K562 (cell line): ENCODE data around the gene HSPA1L. TPM values are rescaled to one million over a fixed set of nuclear protein-coding genes. Genes with fewer than 3 reads are reported as not detected.

Source experiments
- ATAC-seq: fragments of 200-7000 bp; cut with Tn5 transposase; 3 replicates; pipeline ENCODE4 v1.9.1; 2020; ENCODE audit warnings: moderate library complexity
- BruUV-seq: library from RNA; stranded (reverse); fragments of 400-500 nt; replicated peaks from 2 replicates; lab custom pipeline; 2021; lab: Mats Ljungman, UMichigan
- CTCF ChIA-PET: fragments of 300-600 bp; formaldehyde crosslinking; extraction: SDS; loops from one replicate; lab custom pipeline; 2021; ENCODE audit warnings: low intra/inter-chr PET ratio; lab: Yijun Ruan, JAX
- POLR2A ChIA-PET: fragments of 300-600, 350-650 bp; sonication (Branson Sonifier 250); formaldehyde crosslinking; extraction: SDS; loops from one replicate; lab custom pipeline; 2021; ENCODE audit warnings: antibody characterized with exemption, inconsistent platforms; lab: Yijun Ruan, JAX
- DNase-seq, 4 experiments: peaks; one replicate each; pipeline versions ENCODE4 v3.0.0 to v3.0.0-alpha.2; 2011 to 2018; ENCODE audit warnings: low spot score in 3 of 4, mixed read lengths in 3 of 4; ENCODE audit errors: extremely low read depth in 1 of 4
- FAIRE-seq: peaks from 2 replicates; lab custom pipeline; 2011; peaks lifted over from hg19 to GRCh38; lab: Jason Lieb, UNC
- H2AFZ ChIP-seq: 2 replicates; pipeline ENCODE4 v1.6.0; 2011; ENCODE audit warnings: low read depth, low read length, control low read depth, inconsistent platforms
- H3K27ac ChIP-seq: fragments of 200-600 bp; 3 replicates; pipeline ENCODE4 v1.8.0; 2011; ENCODE audit warnings: low read depth, mild to moderate bottlenecking, control low read depth, inconsistent platforms, low read length, moderate library complexity, mixed read lengths; ENCODE audit errors: extremely low read depth
- H3K27me3 ChIP-seq, 2 experiments: fragments of 300-600 bp in 1 of 2; 2 replicates in 1 of 2; 3 replicates in 1 of 2; pipeline versions ENCODE4 v1.6.0 to v1.8.0; 2011; ENCODE audit warnings: inconsistent platforms in 2 of 2, low read length in 2 of 2, mild to moderate bottlenecking in 1 of 2, mixed read lengths in 1 of 2, moderate library complexity in 1 of 2; ENCODE audit not compliant: control insufficient read depth in 2 of 2, insufficient read depth in 2 of 2
- H3K36me3 ChIP-seq: fragments of 300-600 bp; 3 replicates; pipeline ENCODE4 v1.8.0; 2011; ENCODE audit warnings: mild to moderate bottlenecking, low read length, inconsistent platforms; ENCODE audit not compliant: control insufficient read depth, insufficient read depth
- H3K4me1 ChIP-seq, 2 experiments: fragments of 200-600 bp in 1 of 2; replicated peaks in 1 of 2; 2 replicates in 1 of 2; 3 replicates in 1 of 2; pipeline versions ENCODE4 v1.5.1 to v1.8.0; 2011; ENCODE audit warnings: inconsistent platforms in 2 of 2, low read length in 2 of 2, mild to moderate bottlenecking in 1 of 2, mixed read lengths in 1 of 2, moderate library complexity in 1 of 2; ENCODE audit not compliant: control insufficient read depth in 2 of 2, insufficient read depth in 2 of 2
- H3K4me2 ChIP-seq: 2 replicates; pipeline ENCODE4 v1.6.1; 2011; ENCODE audit warnings: low read length, control low read depth, inconsistent platforms, mixed read lengths; ENCODE audit not compliant: insufficient read depth
- H3K4me3 ChIP-seq: fragments of 200-600 bp; sonication (generic), shearing (Covaris generic); 2 replicates; pipeline ENCODE4 v1.5.1; 2016; ENCODE audit warnings: control low read depth, inconsistent platforms
- H3K79me2 ChIP-seq: fragments of 200-600 bp; 3 replicates; pipeline ENCODE4 v1.8.0; 2011; ENCODE audit warnings: low read length, inconsistent platforms; ENCODE audit not compliant: control insufficient read depth, insufficient read depth
- H3K9ac ChIP-seq, 2 experiments: 2 replicates each; pipeline versions ENCODE4 v1.6.0 to v1.6.1; 2011; ENCODE audit warnings: low read depth in 2 of 2, low read length in 2 of 2, control low read depth in 1 of 2, inconsistent platforms in 1 of 2, mild to moderate bottlenecking in 1 of 2, mixed read lengths in 1 of 2; ENCODE audit not compliant: insufficient read depth in 1 of 2
- H3K9me1 ChIP-seq: one replicate; pipeline ENCODE4 v1.6.0; 2011; ENCODE audit warnings: inconsistent platforms, mild to moderate bottlenecking, low read length, moderate library complexity; ENCODE audit not compliant: control insufficient read depth, insufficient read depth
- H3K9me3 ChIP-seq: replicated peaks from 2 replicates; pipeline ENCODE4 v1.5.1; 2011; ENCODE audit warnings: low read depth, low read length, inconsistent platforms; ENCODE audit not compliant: control insufficient read depth, insufficient read depth
- H4K20me1 ChIP-seq: replicated peaks from 2 replicates; pipeline ENCODE4 v1.6.1; 2011; ENCODE audit warnings: low read length, inconsistent platforms, mixed read lengths; ENCODE audit not compliant: control insufficient read depth, insufficient read depth
- ATF7 ChIP-seq: fragments of 450-650 bp; IDR thresholded peaks from 2 replicates; pipeline ENCODE4 v1.7.1; 2014; ENCODE audit warnings: mild to moderate bottlenecking, moderate library complexity
- EP400 ChIP-seq: fragments of 450-650 bp; IDR thresholded peaks from 2 replicates; pipeline ENCODE4 v1.6.1; 2017; ENCODE audit warnings: antibody characterized with exemption, mild to moderate bottlenecking, moderate library complexity
- ERF ChIP-seq: fragments of 450-650 bp; formaldehyde crosslinking; IDR thresholded peaks from 2 replicates; pipeline ENCODE4 v1.4.0; 2020; ENCODE audit warnings: mild to moderate bottlenecking, mixed read lengths
- KAT7 ChIP-seq: sonication (generic); formaldehyde crosslinking; IDR thresholded peaks from 2 replicates; pipeline ENCODE4 v1.8.0; 2022; ENCODE audit warnings: missing genetic modification reagents, mild to moderate bottlenecking, borderline replicate concordance
- KLF13 ChIP-seq: fragments of 450-650 bp; IDR thresholded peaks from 2 replicates; pipeline ENCODE4 v1.6.1; 2016; ENCODE audit warnings: missing genetic modification characterization, low read depth, mild to moderate bottlenecking, missing compliant biosample characterization, moderate library complexity, borderline replicate concordance
- POLR2A ChIP-seq: fragments of 450-650 bp; conservative IDR thresholded peaks from 2 replicates; pipeline ENCODE4 v1.6.1; 2016
- SIRT6 ChIP-seq: IDR thresholded peaks from one replicate; pipeline ENCODE4 v1.6.1; 2012; ENCODE audit warnings: low read depth, mild to moderate bottlenecking, control low read depth, inconsistent platforms, low read length, moderate library complexity
- TGIF2 ChIP-seq: sonication (generic); formaldehyde crosslinking; IDR thresholded peaks from 2 replicates; pipeline ENCODE4 v1.8.1; 2022; ENCODE audit warnings: mild to moderate bottlenecking, missing genetic modification reagents, moderate library complexity
- ZNF212 ChIP-seq: fragments of 450-650 bp; formaldehyde crosslinking; IDR thresholded peaks from 2 replicates; pipeline ENCODE4 v1.4.0; 2020; ENCODE audit warnings: mild to moderate bottlenecking
- WGBS: fragments of 100-300 bp; shearing (Covaris generic); methylation state at CpG from one replicate; pipeline ENCODE4 v1.1.6; 2016; ENCODE audit warnings: low coverage, mixed read lengths; ENCODE audit not compliant: insufficient coverage; ENCODE audit errors: missing lambda C conversion rate; 5-methylcytosine and 5-hydroxymethylcytosine counted together
- in situ Hi-C: fragments of 300-500 bp; cut with MboI; formaldehyde crosslinking; loops from 4 replicates; pipeline ENCODE4 v1.15.0; 2018; ENCODE audit warnings: inconsistent platforms, mixed read lengths
- intact Hi-C: fragments of 100-400 bp; cut with micrococcal nuclease; formaldehyde crosslinking; loops from 2 replicates; pipeline ENCODE4 v1.14.2; 2022
- polyA plus RNA-seq, 8 experiments: library from polyadenylated mRNA; depleted of rRNA in 4 of 8; stranded (reverse) in 5 of 8; unstranded in 3 of 8; fragments of >200 nt; fragmentation: Nextera tagmentation in 2 of 8; fragmentation: Illumina TruSeq in 1 of 8; extraction: Ambion mirVana in 2 of 8; extraction: Trizol in 1 of 8; gene quantifications; 2 replicates each; pipeline versions ENCODE4 v1.2.1 to v1.2.3, GENCODE V29; 2011 to 2014; ENCODE audit warnings: inconsistent platforms in 1 of 8, missing spikeins in 1 of 8
- total RNA-seq, 7 experiments: library from RNA; depleted of rRNA in 6 of 7; stranded (reverse); fragments of >200 nt in 6 of 7; fragmentation: Illumina TruSeq in 2 of 7; extraction: Trizol in 2 of 7; gene quantifications; 2 replicates each; pipeline versions ENCODE4 v1.2.1 to v1.2.3, GENCODE V29; 2011 to 2021; ENCODE audit warnings: low replicate concordance in 1 of 7
- TF ChIP-seq, protein P1 (sequence below), 2 experiments: fragments of 250-450 bp in 1 of 2; fragments of 450-650 bp in 1 of 2; sonication (Bioruptor Pico) in 1 of 2; IDR thresholded peaks; 2 replicates each; pipeline versions ENCODE4 v1.6.1 to v1.8.0; 2016 to 2021; ENCODE audit warnings: mild to moderate bottlenecking in 2 of 2, moderate library complexity in 2 of 2, missing compliant biosample characterization in 1 of 2, missing genetic modification characterization in 1 of 2
- TF ChIP-seq, protein P2 (sequence below): fragments of 450-650 bp; conservative IDR thresholded peaks from 2 replicates; pipeline ENCODE4 v1.6.1; 2016; ENCODE audit warnings: missing genetic modification characterization, low read depth, mild to moderate bottlenecking, control low read depth, missing compliant biosample characterization
- TF ChIP-seq, protein P3 (sequence below): fragments of 450-650 bp; IDR thresholded peaks from 2 replicates; pipeline ENCODE4 v1.6.1; 2018; ENCODE audit not compliant: partially characterized antibody
- TF ChIP-seq, protein P4 (sequence below): sonication (generic); formaldehyde crosslinking; IDR thresholded peaks from 2 replicates; pipeline ENCODE4 v1.5.0; 2020; ENCODE audit warnings: missing genetic modification reagents

The HSPA1L gene
- total and polyA plus RNA-seq, 9 of the 15 experiments (the other 6 are each of a cell fraction or from before 2014, with no cell fraction given), result 0.14 to 2.1 (median 1.3) TPM

DNA sequence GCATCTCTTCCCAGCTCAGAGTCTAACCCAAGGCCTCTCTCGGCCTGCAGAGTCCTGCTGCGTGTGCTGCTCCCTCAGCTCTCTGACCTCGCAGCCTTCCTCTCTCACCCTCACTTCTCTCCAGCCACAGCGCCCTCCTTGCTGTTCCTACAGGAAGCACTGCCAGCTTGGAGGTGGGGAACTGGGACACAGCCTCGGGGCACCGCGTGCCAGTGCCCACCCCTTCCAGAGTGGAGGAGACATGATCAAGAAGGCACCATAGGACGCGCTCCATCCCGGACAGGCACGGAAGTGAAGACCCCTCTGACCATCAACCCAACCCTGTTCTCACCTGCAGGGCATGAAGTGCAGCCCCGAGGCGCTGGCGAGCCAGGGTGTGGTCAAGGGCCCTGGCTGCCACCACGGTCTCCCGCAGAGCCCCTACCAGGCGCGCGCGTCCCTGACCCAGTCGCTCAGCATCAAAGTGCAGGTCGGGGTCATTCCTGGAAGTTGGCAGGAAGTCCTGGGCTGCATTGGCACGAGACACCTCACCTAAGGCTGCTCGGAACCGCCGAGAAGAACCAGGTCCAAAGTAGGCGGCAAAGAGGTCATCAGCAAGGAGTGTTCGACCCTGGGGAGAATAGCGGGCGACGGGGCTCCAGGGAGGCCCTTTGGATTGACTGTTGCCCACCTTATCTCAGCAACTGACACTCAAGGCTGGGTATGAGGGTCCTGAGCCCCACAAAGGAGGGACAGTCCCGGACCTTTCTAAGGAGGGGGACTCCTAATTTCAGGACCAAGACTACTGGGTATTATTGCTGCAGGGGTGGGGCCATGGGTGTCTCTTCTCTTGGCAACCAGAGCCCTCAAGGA is 39.2 kb downstream of the HSPA1L start:
- H3K79me2 ChIP-seq, result no peaks in the 10 kb centered on the region
- peaks cover 43 to 83% of the 10 kb centered on the region in 2 experiments for H3K4me1 ChIP-seq
- 0 out of 2 replicates have a peak overlapping the region, but pooled peaks have one; percentile 3 for H2AFZ ChIP-seq
- H3K27me3 ChIP-seq, result no peaks in the 10 kb centered on the region
- in situ Hi-C loops, result no loop called here
- DNase-seq (no peak), FAIRE-seq (no peak), ATAC-seq (no peak)
- H3K9ac ChIP-seq, result peak overlapping the region; percentile 64 to 88; a peak in 3 of 4 replicates
- H3K9me1 ChIP-seq, result peaks cover 6% of the 10 kb centered on the region
- H3K9me3 ChIP-seq, result no peaks in the 10 kb centered on the region
- H4K20me1 ChIP-seq, result no peaks in the 10 kb centered on the region
- H3K4me2 ChIP-seq, result 0 out of 2 replicates have a peak overlapping the region, but pooled peaks have one; percentile 56
- ChIA-PET POLR2A (interaction anchor here (0.5 to 8.8 kb wide), 23 partner anchors 9 to 114 kb away, joined by 3 to 38 read pairs (median 5); partner anchors contain the start of genes C6orf47, CLIC1, GPANK1 and HSPA1B), CTCF (no interaction called here)
- H3K36me3 ChIP-seq, result peaks cover 35% of the 10 kb centered on the region; the same call in 2 of the 3 replicates
- H3K27ac ChIP-seq, result peak overlapping the region; percentile 87
- no TSS peak for BruUV-seq
- 89% methylated on average over 32 of the region's 32 CpGs for WGBS
- intact Hi-C loops, result loop anchor here (2.0 to 10.0 kb wide), 2 partner anchors 19 to 231 kb away; partner anchors contain the start of genes ATP6V1G2, DDX39B, NFKBIL1 and VARS1
- H3K4me3 ChIP-seq, result no peak overlapping the region; the same call in 1 of the 2 replicates
- no peak for TF ChIP-seq TGIF2
- no peak for TF ChIP-seq ATF7
- TF ChIP-seq, protein P1, sequence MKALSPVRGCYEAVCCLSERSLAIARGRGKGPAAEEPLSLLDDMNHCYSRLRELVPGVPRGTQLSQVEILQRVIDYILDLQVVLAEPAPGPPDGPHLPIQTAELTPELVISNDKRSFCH (CRISPR knock-in tag; IDR thresholded peaks at IDR 0.05), result no peak
- TF ChIP-seq, protein P1 (tag; IDR thresholded peaks at IDR 0.05), result peak; percentile 61; the same call in 1 of the 2 replicates
- TF ChIP-seq EP400, result no peak
- TF ChIP-seq, protein P2, sequence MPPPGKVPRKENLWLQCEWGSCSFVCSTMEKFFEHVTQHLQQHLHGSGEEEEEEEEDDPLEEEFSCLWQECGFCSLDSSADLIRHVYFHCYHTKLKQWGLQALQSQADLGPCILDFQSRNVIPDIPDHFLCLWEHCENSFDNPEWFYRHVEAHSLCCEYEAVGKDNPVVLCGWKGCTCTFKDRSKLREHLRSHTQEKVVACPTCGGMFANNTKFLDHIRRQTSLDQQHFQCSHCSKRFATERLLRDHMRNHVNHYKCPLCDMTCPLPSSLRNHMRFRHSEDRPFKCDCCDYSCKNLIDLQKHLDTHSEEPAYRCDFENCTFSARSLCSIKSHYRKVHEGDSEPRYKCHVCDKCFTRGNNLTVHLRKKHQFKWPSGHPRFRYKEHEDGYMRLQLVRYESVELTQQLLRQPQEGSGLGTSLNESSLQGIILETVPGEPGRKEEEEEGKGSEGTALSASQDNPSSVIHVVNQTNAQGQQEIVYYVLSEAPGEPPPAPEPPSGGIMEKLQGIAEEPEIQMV (tag), result no peak
- TF ChIP-seq, protein P3, sequence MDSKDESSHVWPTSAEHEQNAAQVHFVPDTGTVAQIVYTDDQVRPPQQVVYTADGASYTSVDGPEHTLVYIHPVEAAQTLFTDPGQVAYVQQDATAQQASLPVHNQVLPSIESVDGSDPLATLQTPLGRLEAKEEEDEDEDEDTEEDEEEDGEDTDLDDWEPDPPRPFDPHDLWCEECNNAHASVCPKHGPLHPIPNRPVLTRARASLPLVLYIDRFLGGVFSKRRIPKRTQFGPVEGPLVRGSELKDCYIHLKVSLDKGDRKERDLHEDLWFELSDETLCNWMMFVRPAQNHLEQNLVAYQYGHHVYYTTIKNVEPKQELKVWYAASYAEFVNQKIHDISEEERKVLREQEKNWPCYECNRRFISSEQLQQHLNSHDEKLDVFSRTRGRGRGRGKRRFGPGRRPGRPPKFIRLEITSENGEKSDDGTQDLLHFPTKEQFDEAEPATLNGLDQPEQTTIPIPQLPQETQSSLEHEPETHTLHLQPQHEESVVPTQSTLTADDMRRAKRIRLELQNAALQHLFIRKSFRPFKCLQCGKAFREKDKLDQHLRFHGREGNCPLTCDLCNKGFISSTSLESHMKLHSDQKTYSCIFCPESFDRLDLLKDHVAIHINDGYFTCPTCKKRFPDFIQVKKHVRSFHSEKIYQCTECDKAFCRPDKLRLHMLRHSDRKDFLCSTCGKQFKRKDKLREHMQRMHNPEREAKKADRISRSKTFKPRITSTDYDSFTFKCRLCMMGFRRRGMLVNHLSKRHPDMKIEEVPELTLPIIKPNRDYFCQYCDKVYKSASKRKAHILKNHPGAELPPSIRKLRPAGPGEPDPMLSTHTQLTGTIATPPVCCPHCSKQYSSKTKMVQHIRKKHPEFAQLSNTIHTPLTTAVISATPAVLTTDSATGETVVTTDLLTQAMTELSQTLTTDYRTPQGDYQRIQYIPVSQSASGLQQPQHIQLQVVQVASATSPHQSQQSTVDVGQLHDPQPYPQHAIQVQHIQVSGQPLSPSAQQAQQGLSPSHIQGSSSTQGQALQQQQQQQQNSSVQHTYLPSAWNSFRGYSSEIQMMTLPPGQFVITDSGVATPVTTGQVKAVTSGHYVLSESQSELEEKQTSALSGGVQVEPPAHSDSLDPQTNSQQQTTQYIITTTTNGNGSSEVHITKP, result no peak
- TF ChIP-seq KAT7 (CRISPR knock-in tag), result no peak
- TF ChIP-seq ZNF212 (CRISPR knock-in tag), result no peak
- TF ChIP-seq, protein P4, sequence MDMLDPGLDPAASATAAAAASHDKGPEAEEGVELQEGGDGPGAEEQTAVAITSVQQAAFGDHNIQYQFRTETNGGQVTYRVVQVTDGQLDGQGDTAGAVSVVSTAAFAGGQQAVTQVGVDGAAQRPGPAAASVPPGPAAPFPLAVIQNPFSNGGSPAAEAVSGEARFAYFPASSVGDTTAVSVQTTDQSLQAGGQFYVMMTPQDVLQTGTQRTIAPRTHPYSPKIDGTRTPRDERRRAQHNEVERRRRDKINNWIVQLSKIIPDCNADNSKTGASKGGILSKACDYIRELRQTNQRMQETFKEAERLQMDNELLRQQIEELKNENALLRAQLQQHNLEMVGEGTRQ (CRISPR knock-in tag), result no peak
- TF ChIP-seq POLR2A, result no peak
- no peak for TF ChIP-seq KLF13
- 0 out of 2 replicates have a peak, but pooled peaks have one; percentile 57 for TF ChIP-seq ERF (CRISPR knock-in tag)
- TF ChIP-seq SIRT6, result no peak
